AG04449 (cell line): Measurements from ENCODE around the gene FZD8.
"Not testable (repeated sequence)": the region's sequence is repeated elsewhere in the genome, so short reads cannot be mapped to it uniquely, and the experiment has no call there.

Experiments used
- CTCF ChIA-PET: fragments of 350-600 bp; formaldehyde crosslinking; extraction: SDS; loops from one replicate; lab custom pipeline; 2021; ENCODE audit warnings: antibody characterized with exemption; lab: Yijun Ruan, JAX
- POLR2A ChIA-PET: fragments of 400-600, 350-600 bp; formaldehyde crosslinking; extraction: SDS; loops from one replicate; lab custom pipeline; 2020; ENCODE audit warnings: antibody characterized with exemption, inconsistent platforms; lab: Yijun Ruan, JAX
- DNase-seq: peaks from one replicate; pipeline ENCODE4 v3.0.0-alpha.2; 2010; ENCODE audit warnings: low read depth, low spot score
- H3K4me3 ChIP-seq: 2 replicates; pipeline ENCODE4 v1.5.1; 2011; ENCODE audit warnings: low read depth, mild to moderate bottlenecking, control low read depth, low read length
- TF ChIP-seq, protein P1 (sequence below): IDR thresholded peaks from one replicate; pipeline ENCODE4 v1.5.1; 2011; ENCODE audit warnings: mild to moderate bottlenecking, moderate library complexity, low read length, control low read depth, inconsistent platforms; ENCODE audit not compliant: insufficient read depth; ENCODE audit errors: missing control alignments

Gene FZD8, protein sequence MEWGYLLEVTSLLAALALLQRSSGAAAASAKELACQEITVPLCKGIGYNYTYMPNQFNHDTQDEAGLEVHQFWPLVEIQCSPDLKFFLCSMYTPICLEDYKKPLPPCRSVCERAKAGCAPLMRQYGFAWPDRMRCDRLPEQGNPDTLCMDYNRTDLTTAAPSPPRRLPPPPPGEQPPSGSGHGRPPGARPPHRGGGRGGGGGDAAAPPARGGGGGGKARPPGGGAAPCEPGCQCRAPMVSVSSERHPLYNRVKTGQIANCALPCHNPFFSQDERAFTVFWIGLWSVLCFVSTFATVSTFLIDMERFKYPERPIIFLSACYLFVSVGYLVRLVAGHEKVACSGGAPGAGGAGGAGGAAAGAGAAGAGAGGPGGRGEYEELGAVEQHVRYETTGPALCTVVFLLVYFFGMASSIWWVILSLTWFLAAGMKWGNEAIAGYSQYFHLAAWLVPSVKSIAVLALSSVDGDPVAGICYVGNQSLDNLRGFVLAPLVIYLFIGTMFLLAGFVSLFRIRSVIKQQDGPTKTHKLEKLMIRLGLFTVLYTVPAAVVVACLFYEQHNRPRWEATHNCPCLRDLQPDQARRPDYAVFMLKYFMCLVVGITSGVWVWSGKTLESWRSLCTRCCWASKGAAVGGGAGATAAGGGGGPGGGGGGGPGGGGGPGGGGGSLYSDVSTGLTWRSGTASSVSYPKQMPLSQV

DNA sequence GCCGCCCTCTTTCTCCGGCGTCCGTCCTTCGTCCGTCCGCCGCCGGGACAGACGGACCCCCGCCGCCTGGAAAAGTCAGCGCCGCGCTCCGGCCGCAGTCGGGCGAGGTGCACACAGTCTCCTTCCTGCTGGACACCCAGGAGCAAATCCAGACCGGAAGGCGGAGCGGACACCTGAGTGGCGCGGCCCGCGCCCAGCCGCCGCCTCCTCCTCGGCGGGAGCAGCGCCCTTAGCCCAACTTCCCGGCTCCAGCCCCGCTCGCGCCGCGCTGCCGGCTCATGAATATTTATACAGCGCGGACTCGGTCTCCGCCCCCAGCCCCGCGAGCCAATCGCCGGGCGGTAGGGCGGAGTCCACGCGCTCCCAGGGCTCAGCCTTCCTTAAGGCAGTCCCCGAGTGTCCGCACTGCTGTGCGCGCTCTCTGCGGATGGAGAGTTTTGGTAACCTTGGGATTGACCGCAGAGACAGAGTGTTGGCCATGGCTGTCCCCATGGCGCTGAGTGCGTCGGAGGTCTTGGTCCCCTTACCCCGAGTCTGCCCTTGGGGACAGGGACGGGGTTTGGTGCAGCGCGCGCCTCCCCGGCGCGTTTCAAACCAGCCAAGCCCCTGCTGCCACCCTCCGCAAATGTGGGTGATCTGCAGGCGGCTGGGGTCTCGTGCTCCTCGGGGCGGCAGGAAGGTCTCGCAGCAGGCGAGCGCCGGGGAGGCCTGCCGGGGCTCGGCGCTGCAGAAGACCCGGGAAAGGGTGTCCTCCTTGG lies at the start of gene FZD8:
TSS of gene FZD8 (minus strand) at position 262 of the 758 bp plus-strand sequence. CDS start 867 bp downstream, outside the sequence.
- ChIA-PET CTCF (no interaction called here), POLR2A (no interaction called here)
- DNase-seq, result peak; percentile 56
- TF ChIP-seq, protein P1, sequence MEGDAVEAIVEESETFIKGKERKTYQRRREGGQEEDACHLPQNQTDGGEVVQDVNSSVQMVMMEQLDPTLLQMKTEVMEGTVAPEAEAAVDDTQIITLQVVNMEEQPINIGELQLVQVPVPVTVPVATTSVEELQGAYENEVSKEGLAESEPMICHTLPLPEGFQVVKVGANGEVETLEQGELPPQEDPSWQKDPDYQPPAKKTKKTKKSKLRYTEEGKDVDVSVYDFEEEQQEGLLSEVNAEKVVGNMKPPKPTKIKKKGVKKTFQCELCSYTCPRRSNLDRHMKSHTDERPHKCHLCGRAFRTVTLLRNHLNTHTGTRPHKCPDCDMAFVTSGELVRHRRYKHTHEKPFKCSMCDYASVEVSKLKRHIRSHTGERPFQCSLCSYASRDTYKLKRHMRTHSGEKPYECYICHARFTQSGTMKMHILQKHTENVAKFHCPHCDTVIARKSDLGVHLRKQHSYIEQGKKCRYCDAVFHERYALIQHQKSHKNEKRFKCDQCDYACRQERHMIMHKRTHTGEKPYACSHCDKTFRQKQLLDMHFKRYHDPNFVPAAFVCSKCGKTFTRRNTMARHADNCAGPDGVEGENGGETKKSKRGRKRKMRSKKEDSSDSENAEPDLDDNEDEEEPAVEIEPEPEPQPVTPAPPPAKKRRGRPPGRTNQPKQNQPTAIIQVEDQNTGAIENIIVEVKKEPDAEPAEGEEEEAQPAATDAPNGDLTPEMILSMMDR, result peak; percentile 6
- peak within 1 kb of the TSS; percentile 80 for H3K4me3 ChIP-seq

DNA sequence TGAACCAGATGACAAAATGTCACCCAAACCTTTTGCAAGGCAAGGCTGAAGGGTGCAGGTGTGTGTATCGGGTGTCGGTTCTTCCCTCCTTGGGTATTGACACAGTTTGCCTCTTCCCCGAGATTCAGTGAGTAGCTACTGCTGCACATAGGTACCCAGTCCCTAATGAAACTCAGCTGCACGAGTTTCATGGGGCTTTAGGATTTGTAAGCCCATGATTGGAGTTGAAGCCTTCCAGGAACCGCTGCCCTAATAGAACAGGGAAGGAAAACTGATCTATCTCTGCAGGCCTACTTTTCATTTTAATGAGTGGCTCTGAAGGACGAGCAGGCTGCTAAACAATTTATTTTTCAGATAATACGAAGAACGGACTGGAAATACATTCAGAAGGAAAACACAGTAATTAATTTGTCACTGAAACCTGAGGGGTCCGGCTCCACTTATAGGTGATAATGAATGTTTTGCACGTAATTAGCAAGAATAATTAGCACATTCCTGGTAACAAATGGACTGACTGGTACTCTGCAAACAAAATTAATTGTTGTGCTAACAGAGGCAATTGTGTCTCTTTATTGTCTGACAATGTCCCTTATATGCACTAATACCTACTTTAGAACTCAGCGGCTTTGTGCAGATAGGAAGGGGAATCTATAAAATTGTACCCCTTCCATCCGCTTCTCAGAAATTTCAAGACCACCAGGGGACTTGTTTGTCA lies 49.6 kb upstream of the FZD8 start:
- no peak overlapping the region for H3K4me3 ChIP-seq
- POLR2A ChIA-PET, result no interaction called here
- TF ChIP-seq, protein P1, result no peak
- CTCF ChIA-PET, result no interaction called here
- no peak for DNase-seq

DNA sequence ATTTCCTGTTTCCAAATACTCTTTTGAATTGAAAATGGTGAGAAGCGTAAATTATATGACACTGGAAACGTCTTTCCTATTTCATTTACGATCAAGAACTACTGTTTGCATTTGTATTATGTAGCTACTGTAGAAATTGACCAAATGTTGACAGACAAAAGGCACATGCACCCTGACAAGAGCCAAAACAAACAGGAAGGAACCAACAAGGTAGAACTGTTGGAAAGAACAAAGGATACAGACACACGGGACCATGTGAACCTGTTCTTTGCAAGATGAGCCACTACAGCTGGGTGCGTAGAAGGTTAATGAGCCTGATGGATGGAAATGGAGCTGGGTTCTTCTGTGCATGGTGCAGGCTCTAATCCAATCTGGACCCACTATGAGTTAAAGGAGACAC lies 48.4 kb upstream of the FZD8 start:
- no peak for DNase-seq
- POLR2A ChIA-PET, result no interaction called here
- TF ChIP-seq, protein P1, result no peak
- no peak overlapping the region for H3K4me3 ChIP-seq
- CTCF ChIA-PET, result no interaction called here

DNA sequence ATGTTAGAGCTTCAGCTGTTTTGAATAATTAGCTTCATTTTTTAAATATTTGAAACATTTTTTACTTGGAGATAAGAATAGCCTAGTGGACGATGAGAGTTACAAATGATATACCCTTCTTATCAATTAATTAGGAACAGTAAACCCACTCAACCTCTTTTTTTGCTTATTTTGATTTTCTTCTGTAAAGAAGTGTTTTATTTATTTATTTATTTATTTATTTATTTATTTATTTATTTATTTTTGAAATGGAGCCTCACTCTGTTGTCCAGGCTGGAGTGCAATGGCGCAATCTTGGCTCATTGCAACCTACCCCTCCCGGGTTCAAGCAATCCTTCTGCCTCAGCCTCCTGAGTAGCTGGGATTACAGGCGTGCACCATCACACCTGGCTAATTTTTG lies 43.8 kb upstream of the FZD8 start:
- H3K4me3 ChIP-seq, POLR2A ChIA-PET, DNase-seq: not testable (repeated sequence)
- CTCF ChIA-PET, result interaction anchor here (0.8 kb wide), 1 partner anchor 9 kb away, joined by 4 read pairs; no protein-coding TSS in a partner anchor

DNA sequence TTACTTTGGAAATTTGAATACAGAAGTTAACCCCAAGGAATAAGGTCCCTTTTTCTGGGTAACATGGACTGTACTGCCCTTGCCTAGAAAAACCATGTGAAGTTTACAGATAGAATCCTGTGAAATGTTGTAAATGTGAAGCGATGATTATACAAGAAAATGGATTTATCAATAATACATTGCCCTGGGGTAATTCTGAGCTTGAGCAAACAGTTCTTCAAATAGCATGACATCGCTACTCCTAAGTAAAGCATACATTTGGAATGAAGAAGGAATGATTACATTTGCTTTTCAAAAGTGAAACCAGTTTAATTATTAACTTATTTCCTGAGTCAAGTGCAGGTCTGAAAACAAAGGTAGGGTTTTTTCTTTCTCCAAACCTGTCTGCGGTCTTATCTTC lies 43.3 kb upstream of the FZD8 start:
- ChIA-PET POLR2A (no interaction called here), CTCF (interaction anchor here (0.8 kb wide), 1 partner anchor 9 kb away, joined by 4 read pairs; no protein-coding TSS in a partner anchor)
- TF ChIP-seq, protein P1, result no peak
- no peak for DNase-seq
- no peak overlapping the region for H3K4me3 ChIP-seq

DNA sequence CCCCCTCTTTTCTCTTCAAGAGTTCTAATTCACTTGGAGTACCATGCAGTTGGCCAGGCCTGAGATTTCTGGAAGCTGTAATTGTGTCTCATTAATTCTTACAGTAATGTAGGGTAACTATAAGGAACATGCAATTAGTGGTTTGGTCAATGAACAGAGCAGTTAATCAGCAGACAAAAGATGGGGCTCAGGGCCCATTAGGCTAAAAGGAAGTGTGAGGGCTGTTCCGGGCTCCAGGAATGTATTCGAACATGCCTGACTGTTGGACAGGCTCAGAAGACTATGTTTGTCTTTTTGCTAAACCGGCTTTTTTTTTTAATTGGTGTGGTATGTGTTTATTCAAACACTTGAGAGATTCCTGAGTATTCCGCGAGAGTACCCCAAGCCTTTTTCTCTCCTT lies 42.5 kb upstream of the FZD8 start:
- ChIA-PET CTCF (no interaction called here), POLR2A (no interaction called here)
- no peak overlapping the region for H3K4me3 ChIP-seq
- TF ChIP-seq, protein P1, result no peak
- no peak for DNase-seq
